Measurements from ENCODE around the gene KEAP1. TPM values are rescaled to one million over a fixed set of nuclear protein-coding genes. Genes with fewer than 3 reads are reported as not detected.

The KEAP1 gene
- total and polyA plus RNA-seq, 2 of the 8 experiments (the other 6 are each of a cell fraction or from before 2014, with no cell fraction given), result 80.6 to 106 TPM

DNA sequence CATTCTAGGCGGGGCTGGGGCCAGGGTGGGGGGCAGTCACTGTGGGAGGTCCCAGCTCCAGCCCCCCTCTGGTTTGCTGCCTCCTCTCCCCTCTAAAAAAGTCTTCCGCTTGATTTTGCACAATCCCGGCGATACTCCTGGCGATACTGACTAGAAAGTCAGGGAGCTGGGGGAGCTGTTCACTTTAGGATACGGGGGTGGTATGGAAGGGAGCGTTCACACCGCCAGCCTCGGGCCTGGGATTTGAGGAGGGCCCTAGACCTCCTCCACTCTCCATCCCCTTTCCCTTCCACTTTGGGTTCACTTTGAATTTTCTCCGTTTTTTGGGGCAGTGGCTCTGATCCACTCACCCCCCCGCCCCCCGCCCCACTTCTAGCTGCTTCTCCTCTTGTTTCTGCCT lies 35.0 kb downstream of the KEAP1 start:
- Histone ChIP-seq H3K23ac (ENCODE audit: insufficient read length) (no peak overlapping the region), H3K23me2 (ENCODE audit: low read depth, low read length) (no peaks in the 10 kb centered on the region), H3K27me3 (replicated peaks in 1 of 4; ENCODE audit: control insufficient read depth in 3 of 4, extremely low read depth in 1 of 4, insufficient read depth in 3 of 4, low read length in 3 of 4) (no peaks in the 10 kb centered on the region), H2BK15ac (ENCODE audit: low read length) (no peak overlapping the region), H4K20me1 (replicated peaks in 1 of 2; ENCODE audit: control insufficient read depth in 1 of 2, insufficient read depth in 2 of 2, low read length in 2 of 2) (no peaks in the 10 kb centered on the region), H2BK5ac (ENCODE audit: low read depth, low read length) (0 out of 2 replicates have a peak overlapping the region, but pooled peaks have one; percentile 2), H3K27ac (ENCODE audit: low read depth, low read length) (no peak overlapping the region), H2BK12ac (ENCODE audit: low read depth, low read length) (no peak overlapping the region), H3K36me3 (ENCODE audit: control insufficient read depth in 2 of 4, insufficient read depth in 4 of 4, low read length in 3 of 4) (no peaks in the 10 kb centered on the region; a peak in 1 of 8 replicates), H2AFZ (ENCODE audit: low read length) (no peak overlapping the region), H3K18ac (ENCODE audit: extremely low read depth, low read length) (no peak overlapping the region), H3K79me2 (ENCODE audit: control insufficient read depth in 1 of 2, insufficient read depth in 2 of 2, low read length in 2 of 2) (no peaks in the 10 kb centered on the region), H3K9me3 (ENCODE audit: insufficient read depth in 2 of 2, low read depth in 1 of 2, low read length in 1 of 2) (no peaks in the 10 kb centered on the region), H3K14ac (ENCODE audit: insufficient read length) (no peak overlapping the region), H3K79me1 (ENCODE audit: low read depth, low read length) (no peaks in the 10 kb centered on the region), H4K91ac (replicated peaks; ENCODE audit: insufficient read length, low read length) (no peak overlapping the region), H2BK20ac (ENCODE audit: low read length) (no peak overlapping the region), H3K4me1 (replicated peaks in 1 of 4; ENCODE audit: control insufficient read depth in 3 of 4, insufficient read depth in 4 of 4, low read length in 3 of 4) (peaks cover 0 to 16% (median 10%) of the 10 kb centered on the region in 4 experiments; a peak in 6 of 7 replicates), H4K8ac (ENCODE audit: extremely low read depth, insufficient read depth, low read length) (peak overlapping the region; percentile 72; the same call in 1 of the 2 replicates), H3K4ac (replicated peaks; ENCODE audit: insufficient read length, low read depth, low read length) (no peak overlapping the region), H3K4me3 (ENCODE audit: extremely low read depth in 1 of 4, insufficient read depth in 2 of 4, low read depth in 3 of 4, low read length in 4 of 4) (peak overlapping the region in 2 of 4 experiments; percentile 4 to 43; a peak in 2 of 8 replicates), H3K56ac (replicated peaks; ENCODE audit: insufficient read length, low read depth, low read length) (no peak overlapping the region), H4K5ac (ENCODE audit: insufficient read length, low read depth, low read length) (no peak overlapping the region), H2BK120ac (replicated peaks; ENCODE audit: low read depth, low read length) (no peak overlapping the region), H3K9ac (replicated peaks in 1 of 4; ENCODE audit: extremely low read depth in 1 of 4, low read depth in 3 of 4, low read length in 3 of 4) (peak overlapping the region in 1 of 4 experiments; percentile 40; a peak in 2 of 7 replicates), H3K4me2 (ENCODE audit: insufficient read depth in 1 of 2, low read depth in 2 of 2, low read length in 2 of 2) (peak overlapping the region; percentile 3 to 22; a peak in 2 of 4 replicates), H2AK5ac (ENCODE audit: low read depth, low read length) (no peak overlapping the region)
- FAIRE-seq (no peak), DNase-seq (ENCODE audit: low read depth in 1 of 2, low spot score in 2 of 2) (no peak)
- POLR2A ChIA-PET (ENCODE audit: partially characterized antibody), result interaction anchor here (0.9 kb wide), 1 partner anchor 67 kb away, joined by 3 read pairs; no protein-coding TSS in a partner anchor
- WGBS, 2 experiments (ENCODE audit: extremely low coverage in 1 of 2, insufficient coverage in 1 of 2, insufficient read length in 1 of 2, insufficient replicate concordance in 2 of 2, low coverage in 1 of 2, low lambda C conversion rate in 2 of 2, missing lambda C conversion rate in 1 of 2), result 56% methylated on average over 12 of the region's 12 CpGs; no CpG with 5 or more reads in 1 of the 2 experiments
- CTCF ChIA-PET (ENCODE audit: partially characterized antibody), result interaction anchor here (1.1 to 6.5 kb wide), 3 partner anchors 10 to 51 kb away, joined by 4 to 29 read pairs (median 4); no protein-coding TSS in a partner anchor
- no peak for TF ChIP-seq HDAC2 (IDR thresholded peaks at IDR 0.05; ENCODE audit: borderline replicate concordance in 1 of 2, low read depth in 2 of 2, low read length in 2 of 2)
- no peak for TF ChIP-seq NRF1 (IDR thresholded peaks at IDR 0.05; ENCODE audit: low read depth, low read length)
- TF ChIP-seq RFX5 (IDR thresholded peaks at IDR 0.05; ENCODE audit: borderline replicate concordance, low read depth, low read length), result no peak
- TF ChIP-seq JUND (IDR thresholded peaks at IDR 0.05; ENCODE audit: low read length), result no peak
- no peak for TF ChIP-seq CHD2 (IDR thresholded peaks at IDR 0.05; ENCODE audit: low read length)
- TF ChIP-seq NANOG (IDR thresholded peaks at IDR 0.05; ENCODE audit: insufficient read depth, low read depth, low read length, poor library complexity, severe bottlenecking), result no peak
- TF ChIP-seq CHD1 (IDR thresholded peaks at IDR 0.05; ENCODE audit: low read depth, low read length), result no peak
- TF ChIP-seq RNF2 (IDR thresholded peaks at IDR 0.05; ENCODE audit: borderline replicate concordance, low read depth, low read length, missing control alignments, poor library complexity, severe bottlenecking), result no peak
- TF ChIP-seq BCL11A (IDR thresholded peaks at IDR 0.05; ENCODE audit: low read depth in 2 of 2, low read length in 2 of 2), result no peak
- no peak for TF ChIP-seq TAF1 (IDR thresholded peaks at IDR 0.05; ENCODE audit: low read depth, low read length)
- no peak for TF ChIP-seq SIRT6 (IDR thresholded peaks at IDR 0.05; ENCODE audit: low read length)
- no peak for TF ChIP-seq PHF8 (conservative IDR thresholded peaks at IDR 0.05; ENCODE audit: low read depth, low read length)
- TF ChIP-seq RAD21 (IDR thresholded peaks at IDR 0.05 in 1 of 2, conservative IDR thresholded peaks at IDR 0.05 in 1 of 2; ENCODE audit: low read depth in 2 of 2, low read length in 2 of 2), result no peak

Data from H1 (cell line).